GM18508 (cell line): ENCODE data around the gene MMP17.

Experiments used
- ATAC-seq: cut with Tn5 transposase; IDR thresholded peaks from one replicate; pipeline ENCODE4 v1.9.1; 2021; ENCODE audit warnings: moderate number of reproducible peaks; ENCODE audit not compliant: insufficient read depth, unreplicated experiment

MMP17 gene

DNA sequence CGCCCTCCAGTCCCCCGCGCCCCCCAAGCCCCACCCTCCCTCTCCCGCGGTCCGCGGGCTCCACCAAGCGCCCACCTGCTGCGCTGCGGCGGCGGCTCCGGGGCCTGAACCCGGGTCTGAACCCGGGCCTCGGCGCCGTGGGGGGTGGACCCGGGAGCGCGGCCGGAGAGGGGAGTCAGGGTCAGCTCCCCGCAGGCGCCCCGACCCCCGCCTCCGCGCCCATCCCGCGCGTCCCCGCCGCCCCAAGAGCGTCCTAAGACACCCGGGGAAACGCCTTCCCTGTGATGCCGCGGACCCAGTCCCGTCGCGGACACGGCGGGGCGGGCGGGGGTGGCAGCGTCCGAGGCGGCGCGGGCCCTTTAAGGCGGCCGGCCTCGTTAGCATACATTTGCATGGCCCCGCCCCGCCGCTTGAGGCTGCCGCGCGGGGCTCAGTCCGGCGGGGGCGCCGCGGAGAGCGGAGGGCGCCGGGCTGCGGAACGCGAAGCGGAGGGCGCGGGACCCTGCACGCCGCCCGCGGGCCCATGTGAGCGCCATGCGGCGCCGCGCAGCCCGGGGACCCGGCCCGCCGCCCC is at the start of gene MMP17:
Gene MMP17, plus strand, starts transcription at position 433 of the 574 bp plus-strand sequence. Its CDS starts 102 bp downstream, at position 535.
- ATAC-seq = no peak

DNA sequence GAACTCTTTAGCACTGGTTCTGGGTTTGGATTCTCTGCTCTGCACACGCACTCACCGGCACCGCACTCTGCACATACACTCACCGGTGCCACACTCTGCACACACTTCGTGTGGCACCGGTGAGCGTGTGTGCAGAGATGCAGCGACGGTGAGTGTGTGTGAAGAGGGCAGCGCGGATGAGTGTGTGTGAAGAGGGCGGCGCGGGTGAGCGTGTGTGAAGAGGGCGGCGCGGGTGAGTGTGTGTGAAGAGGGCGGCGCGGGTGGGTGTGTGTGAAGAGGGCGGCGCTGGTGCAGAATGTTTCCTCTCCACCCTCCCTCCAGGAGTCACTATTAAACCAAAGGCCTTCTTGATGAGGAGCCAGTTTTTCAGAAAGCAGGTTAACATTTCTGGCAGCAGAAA is 49.2 kb upstream of the MMP17 start:
- ATAC-seq = no peak

DNA sequence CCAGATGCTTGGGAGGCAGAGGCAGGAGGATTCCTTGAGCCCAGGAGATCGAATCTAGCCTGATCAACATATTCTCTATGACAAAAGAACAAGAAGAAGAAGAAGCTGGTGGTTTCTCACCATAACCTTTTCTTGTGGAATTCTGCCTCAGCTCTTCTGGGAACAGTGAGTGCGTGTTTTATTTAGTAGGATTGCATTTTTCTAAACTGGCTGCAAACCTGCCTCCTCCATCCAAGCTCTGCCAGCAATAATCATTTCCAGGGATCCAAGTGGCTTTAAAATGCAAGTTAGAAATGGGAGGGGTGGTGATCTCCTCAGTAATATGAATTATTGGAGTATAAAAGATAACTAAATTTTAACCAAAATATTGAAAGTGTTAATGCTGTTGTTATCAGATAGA is 46.1 kb upstream of the MMP17 start:
- ATAC-seq = no peak

DNA sequence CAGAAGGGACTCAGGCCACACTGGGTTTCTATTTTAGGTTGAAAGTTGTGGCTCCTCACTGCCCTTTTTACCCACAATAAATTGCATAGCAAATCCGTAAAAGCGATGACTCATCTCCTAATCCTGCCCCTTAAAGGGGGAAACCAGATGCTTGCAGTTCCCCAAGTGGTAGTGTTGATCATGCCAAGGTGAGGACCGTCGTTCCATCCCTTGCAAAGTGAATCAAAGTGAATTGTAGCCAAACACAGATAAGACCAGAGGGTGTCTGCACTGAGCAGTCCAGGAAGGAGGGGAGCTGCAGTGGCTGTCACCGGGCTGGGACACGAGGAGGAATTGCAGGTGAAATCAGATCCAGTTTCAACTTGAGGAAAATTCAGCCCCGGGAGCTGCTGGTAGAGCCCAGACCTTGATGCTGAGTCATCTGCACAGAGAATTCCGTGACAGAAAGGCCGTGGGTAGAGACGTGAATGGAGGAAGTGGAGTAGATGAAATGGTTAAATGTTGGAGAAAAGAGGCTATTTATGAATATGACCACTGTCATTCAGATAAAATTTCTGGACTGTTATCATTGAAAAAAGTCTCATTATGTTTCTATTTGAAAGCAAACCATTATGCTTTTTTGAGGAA is 44.2 kb upstream of the MMP17 start:
- ATAC-seq = no peak

DNA sequence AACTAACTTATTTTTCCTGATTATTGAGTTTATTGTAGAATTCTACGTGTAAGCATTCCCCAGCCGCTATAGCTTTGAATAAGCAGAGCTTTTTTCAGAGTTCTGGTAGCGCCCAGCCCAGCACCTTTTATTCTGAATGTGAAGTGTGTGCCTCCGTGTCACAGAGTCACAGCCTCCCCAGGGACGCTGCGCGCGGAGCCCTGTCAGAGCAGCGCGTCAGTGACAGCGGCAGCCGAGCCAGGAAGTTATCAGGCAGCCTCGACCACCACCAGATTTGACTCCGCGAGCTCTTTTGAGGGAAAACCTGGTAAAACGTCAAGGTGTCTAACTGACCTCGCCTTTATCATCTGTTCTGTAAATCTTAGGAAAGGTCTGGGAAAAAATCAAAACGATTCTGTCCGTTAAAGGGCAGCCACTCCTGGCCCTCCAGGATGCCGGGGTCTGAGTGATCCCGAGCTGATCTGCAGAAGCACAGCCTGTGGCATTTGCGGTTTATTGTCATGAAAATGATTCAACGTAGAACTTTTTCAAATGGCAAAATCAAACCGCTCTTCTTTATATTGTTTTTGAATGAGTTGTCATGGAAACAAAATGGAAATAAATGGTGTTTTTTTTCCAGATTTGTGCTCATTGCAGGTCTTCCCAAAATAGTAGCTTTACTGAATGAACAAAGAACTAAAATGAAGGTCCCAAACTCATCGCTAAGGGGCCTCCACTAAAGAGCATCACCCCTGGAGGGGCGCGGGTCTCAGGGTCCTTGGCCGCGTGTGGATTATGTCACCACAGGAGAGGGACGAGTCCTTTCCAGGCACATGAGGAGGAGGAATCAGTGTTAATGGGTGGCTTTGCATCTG is 43.1 kb upstream of the MMP17 start:
- ATAC-seq = no peak

DNA sequence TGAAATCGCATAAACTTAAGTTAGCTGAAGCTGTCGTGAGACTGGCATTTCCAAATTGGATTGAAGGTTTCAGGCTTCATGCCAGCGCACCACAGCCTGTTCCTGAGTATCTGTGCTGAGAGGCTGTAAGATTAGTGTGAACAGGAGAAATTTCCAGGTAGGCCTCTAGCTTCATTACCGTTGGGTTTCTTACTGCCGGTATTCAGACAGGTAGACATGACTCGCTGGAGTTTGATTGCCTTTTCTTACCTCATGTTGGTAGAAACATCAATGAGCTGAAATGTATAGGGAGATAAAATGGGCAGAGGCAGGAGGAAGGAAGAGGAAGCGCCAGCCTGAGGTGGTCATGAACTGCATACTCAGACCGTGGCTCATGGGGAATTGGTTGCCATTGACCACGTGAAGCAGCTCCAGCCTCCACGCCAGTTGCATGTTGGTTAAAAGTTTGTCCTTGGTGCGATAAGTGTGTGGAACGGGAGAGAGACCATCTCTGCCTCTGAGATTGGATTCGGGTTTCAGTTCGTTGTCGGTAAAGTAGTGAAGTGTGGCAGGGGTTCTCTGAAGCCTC is 42.3 kb upstream of the MMP17 start:
- no peak for ATAC-seq

DNA sequence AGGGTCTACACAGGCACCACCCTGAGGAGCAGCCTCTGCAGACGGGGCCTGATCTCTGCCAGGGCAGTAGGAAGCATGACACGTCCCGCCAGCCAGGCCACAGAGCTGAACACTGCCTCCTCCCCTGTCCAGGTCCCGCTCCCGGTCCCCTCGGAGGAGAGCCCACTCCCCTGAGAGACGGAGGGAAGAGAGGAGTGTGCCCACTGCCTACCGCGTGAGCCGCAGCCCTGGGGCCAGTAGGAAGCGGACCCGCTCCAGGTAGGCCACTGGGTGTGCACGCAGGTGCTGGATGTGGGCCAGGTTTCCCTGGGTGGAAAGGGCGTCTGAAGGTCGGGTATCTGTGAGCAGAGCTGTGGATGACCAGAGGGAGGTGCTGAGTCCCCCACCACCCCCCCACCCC is 41.9 kb upstream of the MMP17 start:
- no peak for ATAC-seq

DNA sequence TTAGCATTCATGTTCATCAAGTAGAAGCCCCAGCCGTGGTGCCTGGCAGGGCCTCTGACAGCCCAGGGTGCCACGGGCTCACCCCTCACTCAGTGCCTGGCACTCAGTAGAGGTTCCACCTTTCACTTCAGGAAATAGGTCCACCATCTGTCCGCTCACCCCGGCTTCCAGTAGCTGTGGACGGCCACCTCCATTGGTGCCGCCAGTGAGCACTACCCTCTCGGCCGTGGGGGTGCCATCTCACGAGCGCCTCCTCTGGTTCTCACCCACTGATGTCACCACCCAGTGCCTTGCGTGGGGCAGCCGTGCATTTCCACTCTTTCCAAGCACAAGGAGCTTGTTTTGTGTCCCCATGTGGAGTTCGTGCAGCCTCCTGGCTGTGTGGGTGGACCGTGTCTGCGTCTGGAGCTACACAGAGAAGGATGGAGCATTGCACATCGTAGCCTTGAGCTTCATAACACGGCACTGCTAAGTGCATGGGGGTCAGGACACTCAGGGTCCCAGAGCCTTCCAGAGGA is 41.0 kb upstream of the MMP17 start:
- no peak for ATAC-seq

DNA sequence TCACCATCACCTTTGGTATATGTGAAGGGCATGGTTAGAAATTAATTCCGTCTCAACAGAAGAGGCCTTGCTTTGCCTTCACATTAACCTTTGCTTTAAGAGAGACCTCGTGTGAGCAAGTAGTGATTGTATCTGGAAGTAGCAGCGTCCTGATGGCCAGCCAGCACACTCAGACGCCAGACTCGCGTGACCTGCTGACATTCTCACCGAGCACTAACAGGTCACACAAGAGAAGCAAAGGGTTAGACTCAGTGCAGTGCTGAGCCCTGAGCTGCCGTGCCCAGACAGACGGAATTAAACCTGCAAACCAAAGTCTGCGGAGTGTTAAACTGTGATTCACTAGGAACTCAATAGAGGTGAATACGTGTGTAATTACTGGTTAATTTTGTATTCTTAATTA is 40.1 kb upstream of the MMP17 start:
- ATAC-seq = no peak

DNA sequence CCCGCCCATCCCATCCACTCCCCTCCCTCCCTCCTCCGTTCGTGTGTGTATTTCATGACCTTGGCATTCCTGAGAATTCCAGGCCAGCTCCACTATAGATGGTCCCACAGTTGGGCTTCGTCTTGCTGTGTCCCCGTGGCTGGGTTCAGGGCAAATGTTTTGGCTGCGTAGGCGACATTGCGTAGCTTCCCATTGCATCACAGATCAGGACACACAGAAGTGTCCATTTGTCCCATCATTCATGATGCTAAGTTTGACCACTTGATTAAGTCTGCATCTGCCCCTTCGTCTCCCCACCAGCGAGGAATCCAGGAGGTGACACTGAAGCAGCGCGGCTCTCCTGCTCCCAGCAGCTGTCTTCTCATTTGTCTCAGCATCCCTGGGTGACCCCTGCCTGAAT is 38.6 kb upstream of the MMP17 start:
- ATAC-seq = no peak

DNA sequence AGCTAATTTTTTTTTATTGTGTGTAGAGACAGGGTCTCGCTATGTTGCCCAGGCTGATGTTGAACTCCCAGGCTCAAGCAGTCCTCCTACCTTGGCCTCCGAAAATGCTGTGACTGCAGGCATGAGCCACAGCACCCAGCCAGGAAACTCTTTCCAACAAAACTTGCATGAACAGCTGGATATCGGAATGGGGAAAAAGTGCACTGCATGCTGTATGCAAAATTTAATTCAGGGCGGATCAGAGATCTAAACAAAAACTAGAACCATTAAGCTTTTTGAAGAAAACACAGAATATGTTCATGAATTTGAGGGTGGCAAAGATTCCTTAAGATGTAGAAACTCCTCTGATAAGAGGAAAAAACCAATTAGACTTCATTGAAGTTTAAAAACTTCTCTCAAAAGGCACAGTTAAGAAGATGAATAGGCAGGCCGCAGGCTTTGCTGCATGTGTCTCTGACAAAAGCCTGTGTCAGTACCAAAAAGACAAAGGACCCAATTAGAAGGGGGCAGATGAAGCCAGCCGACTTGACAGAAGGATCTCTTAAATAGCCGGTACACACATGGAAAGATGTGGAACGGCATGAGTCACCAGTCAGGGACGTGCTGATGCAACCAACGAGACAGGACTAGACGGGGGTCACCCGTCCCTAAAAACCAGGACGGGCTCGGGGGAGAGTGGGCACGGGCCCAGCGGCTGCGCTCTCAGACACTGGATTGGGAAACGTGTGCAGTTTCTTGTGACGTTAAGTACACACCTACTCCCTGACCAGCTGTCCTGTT is 34.8 kb upstream of the MMP17 start:
- ATAC-seq = no peak

DNA sequence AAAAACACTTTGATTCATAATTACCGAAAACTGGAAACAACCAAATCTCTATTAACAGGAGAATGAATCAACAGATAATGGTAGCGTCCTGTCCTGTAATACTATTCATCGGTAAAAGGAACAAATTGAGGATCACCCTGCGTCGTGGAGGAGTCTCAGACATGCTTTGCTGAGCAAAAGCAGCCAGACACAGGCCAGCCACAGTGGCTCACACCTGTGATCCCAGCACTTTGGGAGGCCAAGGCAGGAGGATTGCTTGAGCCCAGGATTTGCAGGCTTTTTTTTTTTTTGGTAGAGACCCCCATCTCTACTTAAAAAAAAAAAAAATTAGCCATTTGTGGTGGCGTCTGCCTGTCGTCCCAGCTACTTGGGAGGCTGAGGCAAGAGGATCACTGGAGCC is 34.1 kb upstream of the MMP17 start:
- ATAC-seq = no peak

DNA sequence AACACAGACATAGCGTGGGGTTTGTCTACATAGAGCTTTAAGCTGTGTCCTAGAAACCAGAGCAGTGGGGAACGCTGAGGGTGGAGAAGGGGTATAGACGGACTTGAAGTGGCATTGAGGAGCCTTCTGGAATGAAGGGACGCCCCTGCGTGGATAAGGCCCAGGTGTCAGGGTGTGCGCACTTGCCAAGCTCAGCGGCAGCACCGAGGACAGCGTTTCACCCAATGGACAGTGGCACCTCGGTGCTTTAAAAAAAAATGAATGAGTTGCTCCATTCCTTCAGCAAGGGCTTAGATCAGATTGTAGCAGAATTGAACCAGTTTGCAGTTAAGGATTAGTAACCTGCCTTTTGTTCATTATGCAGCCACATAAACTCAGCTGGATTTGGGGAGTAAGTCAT is 33.6 kb upstream of the MMP17 start:
- ATAC-seq = no peak

DNA sequence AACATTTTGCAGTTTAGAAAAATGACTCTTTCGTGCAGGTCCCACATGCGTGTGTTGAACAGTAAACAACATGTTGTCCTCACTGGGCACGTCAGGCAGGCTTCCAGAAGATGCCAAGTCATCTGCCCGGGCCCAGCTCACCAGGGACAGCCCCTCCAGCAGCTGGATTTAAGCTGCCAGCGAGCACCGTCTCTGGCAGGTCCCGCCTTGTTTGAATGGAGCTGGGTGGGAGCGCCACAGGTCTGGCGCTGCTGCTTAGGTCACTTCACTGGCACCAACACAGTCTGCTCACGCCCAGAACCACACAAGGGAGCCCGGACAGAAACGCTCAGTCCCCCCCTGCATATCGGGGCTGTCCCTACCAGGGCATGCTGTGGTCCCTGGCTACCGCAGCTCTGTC is 33.1 kb upstream of the MMP17 start:
- no peak for ATAC-seq

DNA sequence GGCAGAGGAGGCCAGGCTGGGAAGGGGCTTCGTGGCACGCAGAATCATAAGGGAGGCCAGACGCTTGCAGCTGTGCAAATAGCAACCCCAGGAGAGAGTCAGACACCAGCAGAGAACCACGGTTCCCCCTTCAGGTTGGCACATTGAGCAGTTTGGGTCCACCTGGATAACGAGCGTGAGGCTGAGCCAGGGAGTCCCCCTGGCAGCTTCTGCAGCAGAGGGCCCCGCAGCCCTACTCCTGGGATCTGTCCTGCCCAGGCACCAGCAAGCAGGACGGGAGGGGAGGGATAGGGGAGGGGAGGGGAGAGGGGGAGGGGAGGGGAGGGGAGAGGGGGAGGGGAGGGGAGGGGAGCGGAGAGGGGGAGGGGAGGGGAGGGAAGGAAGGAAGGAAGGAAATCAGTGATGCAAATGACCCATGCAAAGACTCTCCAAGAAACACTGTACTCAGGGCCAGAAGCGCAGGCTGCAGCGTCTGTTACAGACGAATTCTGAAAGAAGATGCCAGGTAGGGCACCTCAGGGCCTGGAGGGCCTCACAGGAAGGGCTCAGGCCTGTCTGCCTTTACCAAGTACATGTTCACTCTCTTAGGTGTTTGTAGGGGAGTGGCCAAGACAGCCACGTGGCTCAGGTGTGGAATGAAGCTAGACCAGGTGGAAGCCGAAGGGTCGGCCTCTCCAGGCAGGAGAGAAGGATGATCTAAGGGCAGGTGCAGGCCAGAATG is 32.3 kb upstream of the MMP17 start:
- no peak for ATAC-seq

DNA sequence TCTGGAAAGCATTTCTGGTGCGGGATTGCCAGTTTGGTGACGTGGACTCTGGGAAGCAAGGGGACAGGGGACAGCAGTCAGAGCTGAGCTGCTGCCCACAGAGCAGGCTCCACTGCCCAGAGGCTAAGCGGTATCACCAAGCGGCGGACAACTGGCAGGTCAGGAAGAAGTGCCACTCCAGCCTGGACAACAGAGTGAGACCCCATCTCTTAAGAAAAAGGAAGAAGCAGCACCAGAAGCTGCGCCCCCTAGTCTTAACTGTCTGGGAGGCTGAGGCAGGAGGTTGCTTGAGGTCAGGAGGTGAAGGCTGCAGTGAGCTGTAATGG is 31.8 kb upstream of the MMP17 start:
- no peak for ATAC-seq

DNA sequence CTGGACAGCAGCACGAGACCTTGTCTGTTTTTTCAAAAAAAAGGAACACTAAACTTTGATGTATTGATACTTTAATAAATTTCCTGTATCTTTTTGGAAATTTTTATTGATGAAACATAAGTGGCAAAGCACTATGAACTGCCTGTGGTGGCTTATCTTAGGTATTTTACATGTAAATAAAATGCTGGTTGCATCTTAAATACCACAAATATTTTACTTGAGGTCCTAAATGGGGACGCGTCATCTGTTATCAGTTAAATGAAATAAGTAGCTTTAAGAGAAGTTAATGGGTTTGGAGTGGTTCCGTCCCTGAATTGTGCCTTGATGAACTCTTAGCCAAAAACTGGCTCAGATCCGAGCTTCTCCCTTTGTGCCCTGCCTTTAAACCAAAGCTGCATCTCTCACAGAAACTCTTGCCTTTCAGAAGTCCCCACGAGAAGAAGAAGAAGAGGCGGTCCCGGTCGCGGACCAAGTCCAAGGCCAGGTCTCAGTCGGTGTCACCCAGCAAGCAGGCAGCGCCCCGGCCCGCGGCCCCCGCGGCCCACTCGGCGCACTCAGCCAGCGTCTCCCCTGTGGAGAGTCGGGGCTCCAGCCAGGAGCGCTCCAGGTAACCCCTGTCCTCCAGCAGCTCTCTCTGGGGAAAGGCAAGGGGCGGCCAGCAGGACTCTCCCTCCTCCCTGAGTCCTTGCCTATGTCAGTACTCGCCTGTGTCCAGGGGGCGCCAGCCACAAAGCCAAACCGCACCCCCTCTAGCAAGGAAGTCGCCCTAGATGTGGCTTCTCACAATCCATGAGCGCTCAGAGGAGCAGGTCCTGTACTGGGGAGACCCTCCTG is 31.2 kb upstream of the MMP17 start:
- no peak for ATAC-seq

DNA sequence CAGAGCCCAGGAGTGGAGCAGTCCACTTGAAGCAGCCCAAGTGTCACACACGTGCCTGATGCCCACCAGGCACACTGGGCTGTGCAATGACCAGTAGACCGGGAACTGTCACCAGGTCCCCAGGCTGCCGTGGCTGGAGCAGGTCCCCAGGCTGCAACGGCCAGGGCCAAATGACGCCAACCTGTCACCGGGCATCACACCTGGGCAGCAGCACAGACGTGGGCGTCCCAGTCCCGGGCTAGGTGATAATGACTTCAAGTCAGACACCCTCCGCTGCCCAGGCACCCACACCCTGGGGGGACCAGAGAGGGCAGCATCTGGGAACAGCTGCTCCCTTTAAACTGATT is 30.6 kb upstream of the MMP17 start:
- ATAC-seq = no peak

DNA sequence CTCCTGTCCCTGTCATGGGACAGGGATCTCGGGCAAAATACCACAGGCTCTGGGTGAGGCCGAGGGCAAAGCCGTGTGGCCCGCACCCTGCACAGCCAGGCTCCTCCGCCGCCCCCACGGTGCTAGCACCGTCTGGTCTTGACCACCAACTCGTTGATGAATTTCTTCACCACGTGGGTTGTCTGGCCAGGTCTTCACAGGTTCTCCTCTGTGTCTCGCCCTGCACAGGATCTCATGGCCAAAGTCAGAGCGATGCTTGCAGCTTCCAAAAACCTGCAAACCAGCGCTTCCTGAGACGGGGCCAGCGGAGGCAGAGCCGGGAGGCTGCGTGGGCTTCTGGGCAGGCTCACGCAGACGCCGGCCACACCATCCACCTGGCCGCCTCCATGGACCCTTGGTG is 29.0 kb upstream of the MMP17 start:
- no peak for ATAC-seq
